HepG2 (cell line): ENCODE results near the gene GAL3ST1. TPM values are rescaled to one million over a fixed set of nuclear protein-coding genes. Genes with fewer than 3 reads are reported as not detected.

Source experiments
- ATF7-NPFF ChIP-seq: sonication (generic); formaldehyde crosslinking; IDR thresholded peaks from 2 replicates; pipeline ENCODE4 v1.8.1; 2023; ENCODE audit warnings: mild to moderate bottlenecking, low read depth, missing genetic modification reagents, moderate library complexity
- BCL6 ChIP-seq: IDR thresholded peaks from 2 replicates; pipeline ENCODE4 v1.6.1; 2016; ENCODE audit warnings: missing genetic modification reagents, missing compliant biosample characterization
- EP300 ChIP-seq, 3 experiments: sonication (generic) in 1 of 3; formaldehyde crosslinking in 1 of 3; IDR thresholded peaks; 2 replicates each; pipeline versions ENCODE4 v1.5.1 to v1.6.1; 2011 to 2020; ENCODE audit warnings: low read depth in 2 of 3, low read length in 2 of 3, borderline replicate concordance in 1 of 3, improper control_type of control experiment in 1 of 3, mild to moderate bottlenecking in 1 of 3, missing genetic modification reagents in 1 of 3, moderate library complexity in 1 of 3
- MEF2D ChIP-seq: sonication (generic); formaldehyde crosslinking; IDR thresholded peaks from 2 replicates; pipeline ENCODE4 v1.5.1; 2020; ENCODE audit warnings: mild to moderate bottlenecking, missing genetic modification reagents
- NCOA2 ChIP-seq: sonication (generic); formaldehyde crosslinking; IDR thresholded peaks from 2 replicates; pipeline ENCODE4 v1.8.0; 2022; ENCODE audit warnings: inconsistent platforms
- NONO ChIP-seq, 2 experiments: fragments of 450-650 bp in 1 of 2; sonication (generic) in 1 of 2; formaldehyde crosslinking in 1 of 2; IDR thresholded peaks in 1 of 2; conservative IDR thresholded peaks in 1 of 2; 2 replicates each; pipeline versions ENCODE4 v1.6.1 to v1.8.0; 2017 to 2022; ENCODE audit warnings: mild to moderate bottlenecking in 1 of 2, missing genetic modification reagents in 1 of 2, moderate library complexity in 1 of 2
- TCF12 ChIP-seq, 2 experiments: fragments of 450-650 bp in 1 of 2; sonication (generic) in 1 of 2; formaldehyde crosslinking in 1 of 2; IDR thresholded peaks; 2 replicates each; pipeline versions ENCODE4 v1.6.1 to v1.8.0; 2017 to 2022; ENCODE audit warnings: antibody characterized with exemption in 1 of 2, mild to moderate bottlenecking in 1 of 2, missing genetic modification reagents in 1 of 2, moderate library complexity in 1 of 2
- ZNF235 ChIP-seq: sonication (generic); formaldehyde crosslinking; IDR thresholded peaks from 2 replicates; pipeline ENCODE4 v1.8.1; 2023; ENCODE audit warnings: mild to moderate bottlenecking, missing genetic modification reagents, borderline replicate concordance
- ZNF501 ChIP-seq: sonication (generic); formaldehyde crosslinking; IDR thresholded peaks from 2 replicates; pipeline ENCODE4 v1.5.1; 2020; ENCODE audit warnings: mild to moderate bottlenecking, moderate library complexity, missing genetic modification reagents
- ZSCAN29 ChIP-seq: sonication (generic); formaldehyde crosslinking; conservative IDR thresholded peaks from 2 replicates; pipeline ENCODE4 v1.4.0; 2020; ENCODE audit warnings: mild to moderate bottlenecking, missing genetic modification reagents
- polyA plus RNA-seq, 8 experiments: library from polyadenylated mRNA; depleted of rRNA in 3 of 8; stranded (reverse) in 7 of 8; unstranded in 1 of 8; fragments of >200 nt; fragmentation: Illumina TruSeq in 4 of 8; extraction: Trizol in 4 of 8; gene quantifications; 2 replicates each; pipeline versions ENCODE4 v1.2.1 to v1.2.3, GENCODE V29; 2011 to 2016; ENCODE audit warnings: low read depth in 4 of 8, missing spikeins in 1 of 8, mixed read lengths in 1 of 8; ENCODE audit not compliant: insufficient read depth in 1 of 8
- total RNA-seq, 5 experiments: library from RNA; depleted of rRNA; stranded (reverse); fragments of >200 nt; fragmentation: Illumina TruSeq; extraction: Trizol; gene quantifications; 2 replicates each; pipeline ENCODE4 v1.2.3, GENCODE V29; 2016; ENCODE audit warnings: low read depth in 1 of 5
- TF ChIP-seq, protein P1 (sequence below): sonication (generic); formaldehyde crosslinking; IDR thresholded peaks from 2 replicates; pipeline ENCODE4 v1.4.0; 2020; ENCODE audit warnings: mild to moderate bottlenecking, missing genetic modification reagents
- TF ChIP-seq, protein P2 (sequence below): sonication (generic); formaldehyde crosslinking; IDR thresholded peaks from 2 replicates; pipeline ENCODE4 v1.4.0; 2020; ENCODE audit warnings: missing genetic modification reagents
- TF ChIP-seq, protein P3 (sequence below): IDR thresholded peaks from 2 replicates; pipeline ENCODE4 v1.6.1; 2018; ENCODE audit warnings: missing genetic modification reagents, mild to moderate bottlenecking, missing compliant biosample characterization
- TF ChIP-seq, protein P4 (sequence below): sonication (generic); formaldehyde crosslinking; IDR thresholded peaks from one replicate; pipeline ENCODE4 v1.5.1; 2020; ENCODE audit warnings: mild to moderate bottlenecking, missing genetic modification reagents; ENCODE audit errors: not compliant biosample characterization

GAL3ST1 gene
- total and polyA plus RNA-seq, 2 of the 13 experiments (the other 11 are each of a cell fraction or from before 2014, with no cell fraction given), result 4.4 to 14.7 TPM

DNA sequence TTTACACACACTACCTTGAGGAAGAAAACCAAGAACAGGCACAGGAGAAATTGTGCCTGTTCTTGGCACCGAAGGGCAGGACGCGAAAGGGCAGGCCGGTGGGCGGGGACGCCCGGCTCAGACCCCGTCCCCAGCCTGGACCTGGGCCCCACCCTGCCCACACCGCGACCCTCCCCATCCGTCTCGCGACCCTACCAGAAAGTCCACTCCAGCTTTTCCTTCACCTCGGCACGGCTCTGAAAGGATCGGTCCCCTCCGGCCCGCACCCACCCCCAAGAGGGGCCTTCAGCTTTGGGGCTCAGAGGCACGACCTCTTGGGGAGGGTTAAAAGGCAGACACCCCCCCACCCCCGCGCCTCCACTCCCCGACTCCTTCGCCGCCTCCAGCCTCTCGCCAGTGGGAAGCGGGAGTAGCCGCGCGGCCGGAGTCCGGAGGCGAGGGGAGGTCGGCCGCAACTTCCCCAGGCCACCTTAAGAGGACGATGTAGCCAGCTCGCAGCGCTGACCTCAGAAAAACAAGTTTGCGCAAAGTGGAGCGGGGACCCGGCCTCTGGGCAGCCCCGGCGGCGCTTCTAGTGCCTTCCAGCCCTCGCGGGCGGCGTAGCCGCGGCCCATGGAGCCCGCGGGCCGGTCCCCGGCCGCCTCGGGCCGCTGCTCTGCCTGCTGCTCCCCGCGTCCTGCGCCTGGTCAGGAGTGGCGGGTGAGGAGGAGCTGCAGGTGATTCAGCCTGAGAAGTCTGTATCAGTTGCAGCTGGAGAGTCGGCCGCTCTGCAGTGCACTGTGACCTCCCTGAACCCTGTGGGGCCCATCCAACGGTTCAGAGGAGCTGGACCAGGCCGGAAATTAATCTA lies 32.3 kb downstream of the GAL3ST1 start (continued):
- TF ChIP-seq NONO (IDR thresholded peaks at IDR 0.05) (no peak), NONO (CRISPR knock-in tag; conservative IDR thresholded peaks at IDR 0.05) (0 out of 2 replicates have a peak, but pooled peaks have one; percentile 50), ZSCAN29 (CRISPR knock-in tag) (no peak; the same call in 1 of the 2 replicates), BCL6 (CRISPR knock-in tag) (no peak), ZNF235 (CRISPR knock-in tag) (no peak), TCF12 (IDR thresholded peaks at IDR 0.05) (no peak), TCF12 (CRISPR knock-in tag; IDR thresholded peaks at IDR 0.05) (no peak), MEF2D (CRISPR knock-in tag) (0 out of 2 replicates have a peak, but pooled peaks have one; percentile 17), ZNF501 (CRISPR knock-in tag) (no peak), EP300 (IDR thresholded peaks at IDR 0.05; ENCODE audit: low read depth in 2 of 2, low read length in 2 of 2) (no peak), EP300 (CRISPR knock-in tag; IDR thresholded peaks at IDR 0.05; ENCODE audit: borderline replicate concordance) (no peak), ATF7-NPFF (CRISPR knock-in tag) (no peak), NCOA2 (CRISPR knock-in tag) (no peak)
- TF ChIP-seq, protein P1, sequence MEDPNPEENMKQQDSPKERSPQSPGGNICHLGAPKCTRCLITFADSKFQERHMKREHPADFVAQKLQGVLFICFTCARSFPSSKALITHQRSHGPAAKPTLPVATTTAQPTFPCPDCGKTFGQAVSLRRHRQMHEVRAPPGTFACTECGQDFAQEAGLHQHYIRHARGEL (CRISPR knock-in tag), result no peak
- TF ChIP-seq, protein P2, sequence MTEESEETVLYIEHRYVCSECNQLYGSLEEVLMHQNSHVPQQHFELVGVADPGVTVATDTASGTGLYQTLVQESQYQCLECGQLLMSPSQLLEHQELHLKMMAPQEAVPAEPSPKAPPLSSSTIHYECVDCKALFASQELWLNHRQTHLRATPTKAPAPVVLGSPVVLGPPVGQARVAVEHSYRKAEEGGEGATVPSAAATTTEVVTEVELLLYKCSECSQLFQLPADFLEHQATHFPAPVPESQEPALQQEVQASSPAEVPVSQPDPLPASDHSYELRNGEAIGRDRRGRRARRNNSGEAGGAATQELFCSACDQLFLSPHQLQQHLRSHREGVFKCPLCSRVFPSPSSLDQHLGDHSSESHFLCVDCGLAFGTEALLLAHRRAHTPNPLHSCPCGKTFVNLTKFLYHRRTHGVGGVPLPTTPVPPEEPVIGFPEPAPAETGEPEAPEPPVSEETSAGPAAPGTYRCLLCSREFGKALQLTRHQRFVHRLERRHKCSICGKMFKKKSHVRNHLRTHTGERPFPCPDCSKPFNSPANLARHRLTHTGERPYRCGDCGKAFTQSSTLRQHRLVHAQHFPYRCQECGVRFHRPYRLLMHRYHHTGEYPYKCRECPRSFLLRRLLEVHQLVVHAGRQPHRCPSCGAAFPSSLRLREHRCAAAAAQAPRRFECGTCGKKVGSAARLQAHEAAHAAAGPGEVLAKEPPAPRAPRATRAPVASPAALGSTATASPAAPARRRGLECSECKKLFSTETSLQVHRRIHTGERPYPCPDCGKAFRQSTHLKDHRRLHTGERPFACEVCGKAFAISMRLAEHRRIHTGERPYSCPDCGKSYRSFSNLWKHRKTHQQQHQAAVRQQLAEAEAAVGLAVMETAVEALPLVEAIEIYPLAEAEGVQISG (CRISPR knock-in tag), result 0 out of 2 replicates have a peak, but pooled peaks have one; percentile 16
- TF ChIP-seq, protein P3, sequence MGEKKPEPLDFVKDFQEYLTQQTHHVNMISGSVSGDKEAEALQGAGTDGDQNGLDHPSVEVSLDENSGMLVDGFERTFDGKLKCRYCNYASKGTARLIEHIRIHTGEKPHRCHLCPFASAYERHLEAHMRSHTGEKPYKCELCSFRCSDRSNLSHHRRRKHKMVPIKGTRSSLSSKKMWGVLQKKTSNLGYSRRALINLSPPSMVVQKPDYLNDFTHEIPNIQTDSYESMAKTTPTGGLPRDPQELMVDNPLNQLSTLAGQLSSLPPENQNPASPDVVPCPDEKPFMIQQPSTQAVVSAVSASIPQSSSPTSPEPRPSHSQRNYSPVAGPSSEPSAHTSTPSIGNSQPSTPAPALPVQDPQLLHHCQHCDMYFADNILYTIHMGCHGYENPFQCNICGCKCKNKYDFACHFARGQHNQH (CRISPR knock-in tag), result 0 out of 2 replicates have a peak, but pooled peaks have one; percentile 22
- TF ChIP-seq, protein P4, sequence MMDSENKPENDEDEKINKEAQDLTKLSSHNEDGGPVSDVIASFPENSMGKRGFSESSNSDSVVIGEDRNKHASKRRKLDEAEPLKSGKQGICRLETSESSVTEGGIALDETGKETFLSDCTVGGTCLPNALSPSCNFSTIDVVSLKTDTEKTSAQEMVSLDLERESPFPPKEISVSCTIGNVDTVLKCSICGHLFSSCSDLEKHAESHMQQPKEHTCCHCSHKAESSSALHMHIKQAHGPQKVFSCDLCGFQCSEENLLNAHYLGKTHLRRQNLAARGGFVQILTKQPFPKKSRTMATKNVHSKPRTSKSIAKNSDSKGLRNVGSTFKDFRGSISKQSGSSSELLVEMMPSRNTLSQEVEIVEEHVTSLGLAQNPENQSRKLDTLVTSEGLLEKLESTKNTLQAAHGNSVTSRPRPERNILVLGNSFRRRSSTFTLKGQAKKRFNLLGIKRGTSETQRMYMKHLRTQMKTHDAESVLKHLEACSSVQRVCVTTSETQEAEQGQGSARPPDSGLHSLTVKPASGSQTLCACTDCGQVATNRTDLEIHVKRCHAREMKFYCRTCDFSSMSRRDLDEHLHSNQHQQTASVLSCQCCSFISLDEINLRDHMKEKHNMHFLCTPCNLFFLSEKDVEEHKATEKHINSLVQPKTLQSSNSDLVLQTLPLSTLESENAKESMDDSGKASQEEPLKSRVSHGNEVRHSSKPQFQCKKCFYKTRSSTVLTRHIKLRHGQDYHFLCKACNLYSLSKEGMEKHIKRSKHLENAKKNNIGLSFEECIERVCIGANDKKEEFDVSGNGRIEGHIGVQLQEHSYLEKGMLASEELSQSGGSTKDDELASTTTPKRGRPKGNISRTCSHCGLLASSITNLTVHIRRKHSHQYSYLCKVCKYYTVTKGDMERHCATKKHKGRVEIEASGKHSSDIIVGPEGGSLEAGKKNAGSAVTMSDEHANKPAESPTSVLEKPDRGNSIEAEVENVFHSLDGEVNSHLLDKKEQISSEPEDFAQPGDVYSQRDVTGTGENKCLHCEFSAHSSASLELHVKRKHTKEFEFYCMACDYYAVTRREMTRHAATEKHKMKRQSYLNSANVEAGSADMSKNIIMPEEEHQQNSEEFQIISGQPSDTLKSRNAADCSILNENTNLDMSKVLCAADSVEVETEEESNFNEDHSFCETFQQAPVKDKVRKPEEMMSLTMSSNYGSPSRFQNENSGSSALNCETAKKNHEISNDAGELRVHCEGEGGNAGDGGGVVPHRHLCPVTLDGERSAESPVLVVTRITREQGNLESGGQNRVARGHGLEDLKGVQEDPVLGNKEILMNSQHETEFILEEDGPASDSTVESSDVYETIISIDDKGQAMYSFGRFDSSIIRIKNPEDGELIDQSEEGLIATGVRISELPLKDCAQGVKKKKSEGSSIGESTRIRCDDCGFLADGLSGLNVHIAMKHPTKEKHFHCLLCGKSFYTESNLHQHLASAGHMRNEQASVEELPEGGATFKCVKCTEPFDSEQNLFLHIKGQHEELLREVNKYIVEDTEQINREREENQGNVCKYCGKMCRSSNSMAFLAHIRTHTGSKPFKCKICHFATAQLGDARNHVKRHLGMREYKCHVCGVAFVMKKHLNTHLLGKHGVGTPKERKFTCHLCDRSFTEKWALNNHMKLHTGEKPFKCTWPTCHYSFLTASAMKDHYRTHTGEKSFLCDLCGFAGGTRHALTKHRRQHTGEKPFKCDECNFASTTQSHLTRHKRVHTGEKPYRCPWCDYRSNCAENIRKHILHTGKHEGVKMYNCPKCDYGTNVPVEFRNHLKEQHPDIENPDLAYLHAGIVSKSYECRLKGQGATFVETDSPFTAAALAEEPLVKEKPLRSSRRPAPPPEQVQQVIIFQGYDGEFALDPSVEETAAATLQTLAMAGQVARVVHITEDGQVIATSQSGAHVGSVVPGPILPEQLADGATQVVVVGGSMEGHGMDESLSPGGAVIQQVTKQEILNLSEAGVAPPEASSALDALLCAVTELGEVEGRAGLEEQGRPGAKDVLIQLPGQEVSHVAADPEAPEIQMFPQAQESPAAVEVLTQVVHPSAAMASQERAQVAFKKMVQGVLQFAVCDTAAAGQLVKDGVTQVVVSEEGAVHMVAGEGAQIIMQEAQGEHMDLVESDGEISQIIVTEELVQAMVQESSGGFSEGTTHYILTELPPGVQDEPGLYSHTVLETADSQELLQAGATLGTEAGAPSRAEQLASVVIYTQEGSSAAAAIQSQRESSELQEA, result no peak
